HG02884 (cell line): ENCODE measurements around the gene ITPK1.

Experiments
- ATAC-seq: cut with Tn5 transposase; IDR thresholded peaks from one replicate; pipeline ENCODE4 v1.9.1; 2021; ENCODE audit warnings: mild to moderate bottlenecking, moderate library complexity; ENCODE audit not compliant: unreplicated experiment

ITPK1 gene

GRCh38 chr14:93085911-93086310, 29.8 kb downstream of the ITPK1 start:
- ATAC-seq = no peak

DNA sequence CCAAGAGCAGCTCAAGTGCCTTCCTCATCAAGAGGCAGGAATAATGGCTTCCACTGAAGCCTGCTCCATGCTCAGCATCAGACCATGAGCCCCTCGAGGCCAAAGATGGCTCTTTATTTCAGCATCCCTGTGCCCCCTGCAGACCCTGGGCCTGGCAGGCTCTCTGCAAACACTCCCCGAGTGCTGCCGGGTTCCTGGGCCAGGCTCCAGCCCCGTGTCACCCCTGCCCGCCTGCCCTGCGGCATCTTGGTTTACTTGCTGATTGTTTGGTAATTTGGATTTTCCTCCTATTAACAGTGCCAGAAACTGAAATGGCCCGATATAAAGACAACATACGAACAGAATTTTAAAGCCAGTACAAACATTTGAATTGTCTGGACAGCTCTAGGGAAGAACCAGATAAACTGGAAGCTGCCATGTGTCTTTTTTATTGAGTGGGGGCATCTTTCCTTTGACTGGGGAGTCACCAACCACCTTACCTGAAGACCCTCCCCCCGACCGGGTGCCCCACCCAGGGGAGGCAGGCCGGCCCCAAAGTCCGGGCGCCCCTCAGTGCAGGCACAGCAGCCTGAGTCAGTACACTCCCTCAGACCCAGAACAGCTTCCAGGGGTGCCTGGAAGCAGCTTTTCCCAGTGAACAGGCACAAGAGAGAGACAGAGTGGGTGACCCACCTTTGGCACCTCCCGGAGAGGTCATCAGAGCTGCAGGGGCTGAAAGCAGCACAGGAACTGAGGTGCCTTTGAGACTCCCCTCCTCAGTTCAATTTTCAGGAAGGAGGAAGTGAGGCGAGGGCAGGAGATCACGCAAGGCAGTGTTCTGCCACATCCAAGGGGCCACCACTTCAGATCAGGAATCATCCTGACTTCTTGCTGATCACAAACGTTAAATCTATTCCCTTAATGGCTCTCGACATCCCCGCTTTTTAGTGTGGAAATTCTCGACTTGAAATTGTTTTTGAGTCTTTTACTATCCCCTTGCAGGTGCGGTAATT, 30.6 kb downstream of the ITPK1 start:
- no peak for ATAC-seq

GRCh38 chr14:93084402-93084801, 31.3 kb downstream of the ITPK1 start:
- ATAC-seq = no peak

DNA sequence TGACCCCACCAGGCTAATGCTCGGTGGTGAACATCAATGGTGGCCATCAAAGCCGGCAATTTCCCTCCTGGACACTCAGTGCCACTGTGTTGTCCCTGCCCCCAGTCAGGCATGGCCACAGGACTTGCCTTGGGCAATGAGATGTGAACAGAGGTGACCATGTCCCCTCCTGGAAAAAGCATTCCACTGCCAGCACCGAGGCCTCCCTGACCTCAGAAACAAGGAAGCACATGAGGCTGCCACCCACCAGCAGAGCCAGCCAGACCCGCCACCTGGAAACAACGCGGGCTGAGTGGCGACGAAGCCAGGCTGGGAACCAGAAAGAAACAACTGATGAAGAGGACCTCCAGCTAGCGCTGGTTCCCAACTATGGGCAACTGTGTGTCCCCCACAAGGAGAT, 31.8 kb downstream of the ITPK1 start:
- no peak for ATAC-seq

GRCh38 chr14:93082576-93083001, 33.1 kb downstream of the ITPK1 start:
- no peak for ATAC-seq

GRCh38 chr14:93081876-93082570, 33.7 kb downstream of the ITPK1 start:
- no peak for ATAC-seq

GRCh38 chr14:93079865-93080403, 35.8 kb downstream of the ITPK1 start:
- no peak for ATAC-seq

GRCh38 chr14:93079321-93079720, 36.4 kb downstream of the ITPK1 start:
- ATAC-seq = no peak

GRCh38 chr14:93078870-93079269, 36.9 kb downstream of the ITPK1 start:
- ATAC-seq = no peak

DNA sequence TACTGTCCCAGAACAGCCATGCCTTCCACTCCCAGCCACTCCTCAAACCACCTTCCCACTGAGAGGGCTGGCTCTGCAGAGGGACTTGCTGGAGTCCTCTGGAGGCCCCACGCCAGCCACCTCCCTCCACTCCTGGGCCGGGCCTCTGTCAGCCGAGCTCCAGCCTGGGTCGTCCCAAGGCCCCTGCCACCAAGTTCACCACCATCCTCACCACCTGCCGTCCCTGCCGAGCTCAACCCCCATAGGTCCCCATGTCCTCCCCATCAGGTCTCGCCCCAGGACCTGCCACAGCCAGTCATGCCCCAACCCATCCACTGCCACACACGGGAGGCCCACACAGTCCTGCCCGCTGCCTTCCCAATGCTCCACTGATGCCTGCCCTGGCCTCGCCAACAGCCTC, 39.0 kb downstream of the ITPK1 start:
- no peak for ATAC-seq

DNA sequence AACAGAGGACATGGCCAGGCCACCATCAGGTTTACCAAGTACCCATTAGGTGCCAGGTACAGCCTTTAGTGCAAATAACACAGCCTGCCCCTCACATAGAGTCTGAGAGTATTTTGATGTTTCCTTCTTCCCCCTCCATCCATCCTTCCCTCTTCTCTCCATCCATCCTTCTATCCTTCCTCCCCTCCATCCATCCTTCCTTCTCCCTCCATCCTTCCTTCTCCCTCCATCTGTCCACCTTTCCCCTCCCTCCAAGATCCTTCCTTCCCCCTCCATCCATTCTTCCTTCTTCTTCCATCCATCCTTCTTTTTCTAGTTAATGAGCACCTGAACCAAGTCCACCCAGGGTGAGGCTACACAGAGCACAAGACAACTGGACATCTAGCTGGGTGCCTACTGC, 39.8 kb downstream of the ITPK1 start:
- no peak for ATAC-seq

- no peak for ATAC-seq
These were observed 41.6 kb downstream of the ITPK1 start for GRCh38 chr14:93073910-93074769.

- ATAC-seq = no peak
These were observed 42.4 kb downstream of the ITPK1 start for GRCh38 chr14:93073358-93073707.

- ATAC-seq = no peak
These were observed 42.9 kb downstream of the ITPK1 start for GRCh38 chr14:93072659-93073357.

- ATAC-seq = no peak
These were observed 47.0 kb downstream of the ITPK1 start for GRCh38 chr14:93068711-93069110.

DNA sequence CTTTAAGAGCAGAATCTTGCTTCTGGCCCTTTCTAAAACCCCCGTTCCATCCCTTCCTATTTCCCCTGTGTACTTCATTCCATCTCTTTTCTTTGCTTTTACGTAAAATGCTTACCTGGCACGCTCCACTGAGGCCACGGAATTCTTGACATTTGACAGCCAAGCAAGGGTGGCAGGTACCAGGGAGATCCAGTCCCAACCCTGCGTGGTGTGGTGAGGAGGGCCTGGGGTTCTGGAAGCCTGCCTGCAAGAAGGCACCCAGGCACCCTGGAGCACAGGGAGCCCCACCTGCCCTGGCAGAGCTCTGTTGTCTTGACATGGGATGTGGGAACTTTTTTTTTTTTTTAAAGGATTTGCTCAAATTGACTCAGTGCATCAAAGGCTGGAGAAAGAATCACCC, 48.6 kb downstream of the ITPK1 start:
- no peak for ATAC-seq

GRCh38 chr14:93065272-93065730, 50.4 kb downstream of the ITPK1 start:
- ATAC-seq = no peak

- no peak for ATAC-seq
These were observed 51.1 kb downstream of the ITPK1 start for GRCh38 chr14:93064411-93065271.

DNA sequence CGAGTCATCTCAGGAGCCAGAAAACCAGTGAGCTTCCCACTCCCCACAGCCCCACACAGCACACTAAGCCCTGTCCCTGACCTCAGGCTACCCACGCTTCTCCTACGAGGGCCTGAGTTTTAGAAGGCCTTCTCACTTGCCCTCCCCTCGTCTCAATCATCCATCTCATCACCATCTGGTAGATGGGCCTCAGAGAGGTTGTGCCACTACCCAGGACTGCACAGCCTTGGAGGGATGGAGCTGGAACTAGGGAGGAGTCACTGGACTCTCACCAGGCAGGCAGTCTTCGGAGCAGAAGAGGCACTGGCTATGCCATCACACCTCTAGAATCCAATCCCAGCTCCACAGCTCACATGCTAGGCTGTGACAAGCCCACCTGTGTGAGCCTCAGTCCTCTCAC, 52.3 kb downstream of the ITPK1 start:
- ATAC-seq = no peak
